Urothelium cell line (cell line): ENCODE results near the gene PANX2.
"Not testable (repeated sequence)": the region's sequence is repeated elsewhere in the genome, so short reads cannot be mapped to it uniquely, and the experiment has no call there.

Experiments used
- DNase-seq: peaks from one replicate; pipeline ENCODE4 v3.0.0; 2011; ENCODE audit warnings: low spot score, mixed read lengths
- FAIRE-seq: peaks from 2 replicates; lab custom pipeline; 2011; peaks lifted over from hg19 to GRCh38; lab: Jason Lieb, UNC

The PANX2 gene

GRCh38 chr22:50146439-50147238, 23.9 kb upstream of the PANX2 start:
- FAIRE-seq (peak; percentile 75), DNase-seq (no peak)

DNA sequence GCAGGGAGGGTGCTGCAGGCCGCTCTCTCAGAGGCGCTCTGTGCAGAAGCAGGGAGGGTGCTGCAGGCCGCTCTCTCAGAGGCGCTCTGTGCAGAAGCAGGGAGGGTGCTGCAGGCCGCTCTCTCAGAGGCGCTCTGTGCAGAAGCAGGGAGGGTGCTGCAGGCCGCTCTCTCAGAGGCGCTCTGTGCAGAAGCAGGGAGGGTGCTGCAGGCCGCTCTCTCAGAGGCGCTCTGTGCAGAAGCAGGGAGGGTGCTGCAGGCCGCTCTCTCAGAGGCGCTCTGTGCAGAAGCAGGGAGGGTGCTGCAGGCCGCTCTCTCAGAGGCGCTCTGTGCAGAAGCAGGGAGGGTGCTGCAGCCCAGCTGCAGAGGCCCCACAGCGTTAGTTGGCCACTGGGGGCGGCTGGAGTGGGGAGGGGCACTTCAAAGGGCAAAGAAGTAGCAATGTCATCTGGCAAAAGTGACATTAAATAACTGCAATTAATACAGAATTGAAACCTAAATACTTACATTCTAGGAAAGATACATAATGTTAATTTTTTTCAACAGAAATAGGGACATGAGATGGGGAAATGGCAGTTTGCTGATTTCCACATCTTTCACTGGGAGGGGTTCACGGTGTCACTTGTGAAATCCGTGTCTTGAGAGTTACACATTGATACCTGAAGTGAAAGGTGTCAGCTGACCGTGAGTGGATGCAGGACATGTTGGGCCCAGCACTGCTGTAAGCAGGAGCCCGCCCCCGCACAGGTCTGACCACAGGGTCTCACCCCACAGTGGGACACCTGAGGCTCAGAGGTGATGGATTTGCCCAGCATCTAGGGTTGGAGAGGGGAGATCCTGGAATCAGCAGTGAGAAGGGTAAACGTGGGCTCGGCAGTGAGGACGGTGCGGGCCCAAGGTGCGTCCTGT, 23.0 kb upstream of the PANX2 start:
- FAIRE-seq, DNase-seq: not testable (repeated sequence)

GRCh38 chr22:50148166-50148500, 22.4 kb upstream of the PANX2 start:
- no peak for DNase-seq

DNA sequence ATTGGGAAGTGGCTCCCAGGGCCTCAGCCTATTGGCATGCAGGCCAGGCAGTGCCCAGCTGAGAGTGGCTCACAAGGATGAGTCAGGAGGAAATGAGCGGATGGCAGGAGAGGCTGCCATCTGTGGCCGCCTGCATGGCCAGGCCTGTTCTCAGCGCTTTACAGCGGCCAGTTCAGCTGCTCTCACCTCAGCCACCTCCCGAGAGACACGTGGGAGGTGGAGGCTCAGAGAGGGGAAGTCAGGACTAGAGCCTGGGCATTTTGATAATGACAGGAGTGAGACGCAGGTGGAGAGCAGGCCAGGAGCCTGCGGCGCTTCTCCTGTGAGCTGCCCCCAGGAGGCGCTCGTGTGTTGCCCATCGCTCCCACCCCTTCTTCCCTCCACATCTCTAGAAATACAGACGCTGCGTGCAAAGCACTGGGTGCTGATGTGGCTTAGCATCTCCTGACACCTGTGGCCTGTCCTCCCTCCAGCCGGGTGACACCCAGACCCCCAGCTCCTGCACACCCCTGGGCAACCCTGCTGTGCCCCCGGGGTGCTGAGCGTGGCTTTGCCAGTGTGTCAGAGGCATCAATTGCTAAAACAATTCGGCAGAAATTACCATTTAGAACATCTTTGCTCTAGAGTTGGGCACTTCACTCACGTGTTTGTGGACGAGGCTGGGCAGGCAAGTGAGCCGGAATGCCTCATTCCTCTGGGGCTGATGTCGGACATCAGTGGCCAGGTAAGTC, 21.4 kb upstream of the PANX2 start:
- DNase-seq, result peak; percentile 82
- FAIRE-seq, result peak; percentile 87

More at GRCh38 chr22:50148166-50148500, 22.4 kb upstream of the PANX2 start:
- FAIRE-seq, result no peak

DNA sequence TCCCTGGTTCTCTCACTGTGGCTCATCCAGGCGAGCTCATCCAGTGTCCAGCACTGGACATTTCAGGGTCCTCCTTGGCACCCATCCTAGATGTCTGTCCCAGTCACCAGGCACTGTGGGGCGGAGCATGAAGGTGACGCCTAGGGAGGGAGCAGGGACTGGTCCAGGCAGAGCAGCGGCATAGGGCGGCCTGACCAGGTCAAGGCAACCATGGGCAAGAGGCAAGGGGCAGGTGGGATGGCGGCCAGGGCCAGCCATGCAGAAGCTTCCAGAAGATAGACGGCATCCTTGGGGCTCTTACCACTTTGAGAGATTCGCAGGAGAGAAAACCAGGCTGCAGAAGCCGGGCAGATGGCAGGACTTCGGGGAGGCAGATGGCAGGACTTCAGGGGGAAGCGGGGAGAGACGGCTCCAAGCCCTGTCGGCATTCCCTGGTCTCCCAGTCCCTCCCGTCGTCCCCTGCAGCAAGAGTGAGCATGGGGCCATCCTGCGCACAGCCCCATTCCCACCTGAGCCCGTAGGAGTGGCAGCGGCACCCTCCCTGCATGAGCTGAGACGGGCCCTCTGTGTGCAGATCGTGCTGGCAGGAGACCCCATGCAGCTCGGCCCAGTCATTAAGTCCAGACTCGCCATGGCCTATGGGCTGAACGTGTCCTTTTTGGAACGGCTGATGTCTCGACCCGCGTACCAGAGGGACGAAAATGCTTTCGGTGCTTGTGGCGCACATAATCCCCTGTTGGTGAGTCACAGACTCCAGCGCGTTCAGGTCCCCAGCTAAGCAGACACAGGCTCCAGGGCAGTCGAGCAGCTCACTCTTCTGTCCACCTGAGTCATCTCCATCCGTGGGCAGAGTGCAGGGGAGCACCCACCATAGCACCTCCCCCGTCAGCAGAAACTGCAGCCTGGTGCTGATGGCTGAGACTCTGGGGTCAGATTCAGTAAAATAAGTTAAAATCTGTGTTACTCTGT, 20.1 kb upstream of the PANX2 start:
- FAIRE-seq (no peak), DNase-seq (no peak)

DNA sequence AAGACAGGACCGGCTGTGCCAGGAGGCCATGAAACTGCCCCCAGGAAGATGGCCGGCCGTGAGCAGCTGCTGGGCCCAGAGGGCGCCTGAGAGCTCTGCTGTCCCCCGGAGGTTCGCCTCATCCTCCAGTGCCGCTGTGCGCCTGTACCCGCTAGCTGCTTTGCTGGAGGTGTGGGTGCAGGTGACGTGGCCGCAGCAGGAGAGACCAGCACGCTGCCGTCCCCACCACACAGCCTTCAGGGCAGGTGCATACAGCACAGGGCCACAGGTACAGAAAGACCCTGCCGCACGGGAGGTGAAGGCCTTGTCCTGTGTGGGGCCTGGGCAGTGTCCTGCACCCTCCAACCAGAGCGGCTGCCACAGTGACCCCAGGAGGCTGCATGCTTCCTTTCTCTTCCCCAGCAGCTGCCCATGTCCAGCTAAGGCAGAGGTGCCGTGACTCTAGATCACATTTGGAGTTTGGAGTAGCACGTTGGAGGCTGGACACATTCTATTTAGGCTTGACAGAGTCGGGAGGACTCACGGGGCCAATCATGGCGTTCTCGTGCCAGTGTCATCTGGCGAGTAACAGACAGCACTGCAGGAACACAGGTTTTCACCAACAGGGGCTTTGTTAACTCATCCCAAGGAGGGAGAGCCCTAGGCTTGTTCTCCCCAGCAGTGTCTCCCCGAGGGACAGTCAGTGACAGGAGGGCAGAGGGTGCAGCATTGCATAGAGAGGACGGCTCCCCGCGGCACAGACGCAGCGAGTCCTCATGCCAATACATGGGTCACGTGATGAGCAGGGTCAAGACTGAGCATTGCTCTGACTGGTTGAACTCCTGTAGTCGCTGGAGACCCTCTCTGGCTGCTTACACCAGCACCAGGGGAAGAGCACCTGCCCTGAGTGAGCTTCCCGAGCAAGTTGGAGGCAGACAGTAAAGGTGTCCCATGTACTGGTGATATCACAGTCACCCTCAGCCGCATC, 18.7 kb upstream of the PANX2 start:
- DNase-seq (no peak), FAIRE-seq (peak; percentile 74)

GRCh38 chr22:50153056-50153755, 17.3 kb upstream of the PANX2 start:
- DNase-seq, result no peak
- no peak for FAIRE-seq

DNA sequence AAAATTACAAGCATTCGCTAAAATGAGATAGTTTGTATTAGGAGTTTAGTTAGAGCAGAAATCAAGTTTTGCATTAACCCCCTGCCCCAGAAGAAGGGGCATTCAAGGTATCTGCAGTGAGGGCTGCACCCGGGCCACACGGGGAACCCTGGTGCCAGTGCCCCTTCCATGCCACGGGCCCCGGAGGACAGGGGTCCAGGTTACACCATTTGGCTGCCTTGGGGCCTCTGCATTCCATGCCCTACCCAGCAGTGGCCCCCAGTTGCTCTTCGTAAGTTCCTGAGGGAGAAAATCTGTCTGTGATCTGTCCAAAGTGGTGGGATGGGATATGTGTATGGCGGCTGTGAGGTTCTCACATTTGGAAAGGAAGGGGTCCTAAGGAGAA, 16.8 kb upstream of the PANX2 start:
- FAIRE-seq (no peak), DNase-seq (no peak)

DNA sequence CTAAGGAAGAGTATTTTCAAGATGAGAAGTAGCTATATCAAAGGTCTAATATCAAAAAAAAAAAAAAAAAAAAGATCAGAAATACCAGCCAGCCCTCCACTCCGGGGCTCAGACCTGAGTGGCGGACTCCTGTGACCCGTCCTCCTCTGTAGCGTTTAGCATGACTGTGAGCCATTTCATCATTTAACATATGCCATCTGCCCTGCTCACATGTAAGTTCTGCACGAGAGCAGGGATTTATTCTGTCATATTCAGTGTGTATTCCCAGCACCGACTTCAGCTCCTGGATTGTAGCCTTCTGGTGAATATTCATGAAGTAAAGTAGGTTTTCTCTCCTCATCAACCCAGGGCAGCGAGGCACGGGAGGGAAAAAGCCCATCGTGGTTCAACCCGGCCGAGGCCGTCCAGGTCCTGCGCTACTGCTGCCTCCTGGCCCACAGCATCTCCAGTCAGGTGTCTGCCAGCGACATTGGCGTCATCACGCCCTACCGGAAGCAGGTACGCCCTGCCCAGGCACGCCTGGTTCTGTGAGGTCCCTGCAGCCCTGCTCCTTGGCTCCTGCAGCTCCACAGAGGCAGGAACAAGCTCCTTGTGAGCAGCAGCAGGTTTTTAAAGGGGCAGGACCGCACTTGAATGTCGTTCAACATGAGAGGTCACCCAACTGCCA, 12.7 kb upstream of the PANX2 start:
- no peak for DNase-seq
- peak; percentile 67 for FAIRE-seq

- DNase-seq, result no peak
- FAIRE-seq, result no peak
These were observed 9.6 kb upstream of the PANX2 start for GRCh38 chr22:50160947-50161346.

GRCh38 chr22:50161508-50162390, 8.8 kb upstream of the PANX2 start:
- FAIRE-seq, result no peak
- no peak for DNase-seq

- no peak for FAIRE-seq
- DNase-seq, result no peak
These were observed 8.1 kb upstream of the PANX2 start for GRCh38 chr22:50162391-50162956.

DNA sequence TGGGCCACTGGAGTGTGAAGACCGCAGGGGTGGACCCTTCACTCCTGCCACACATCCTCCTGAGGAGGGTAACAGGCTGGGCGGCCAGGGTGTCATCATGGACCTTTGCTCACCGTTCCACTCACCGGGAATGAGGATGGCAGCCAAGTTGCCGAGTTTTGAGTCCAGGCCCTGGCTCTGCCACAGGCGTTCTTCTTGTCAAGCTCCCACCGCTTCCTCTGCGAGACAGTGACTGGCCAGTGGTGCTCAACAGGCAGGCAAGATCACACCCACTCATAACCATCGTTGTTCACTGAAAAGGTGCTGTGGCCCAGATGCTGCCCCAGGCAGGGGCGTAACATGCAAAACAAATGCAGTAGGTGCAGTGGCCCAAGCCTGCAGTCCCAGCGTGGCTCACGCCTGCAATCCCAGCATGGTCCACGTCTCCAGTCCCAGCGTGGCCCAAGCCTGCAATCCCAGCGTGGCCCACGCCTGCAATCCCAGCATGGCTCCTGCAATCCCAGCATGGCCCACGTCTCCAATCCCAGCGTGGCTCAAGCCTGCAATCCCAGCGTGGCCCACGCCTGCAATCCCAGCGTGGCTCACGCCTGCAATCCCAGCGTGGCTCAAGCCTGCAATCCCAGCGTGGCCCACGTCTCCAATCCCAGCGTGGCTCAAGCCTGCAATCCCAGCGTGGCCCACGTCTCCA, 5.0 kb upstream of the PANX2 start:
- DNase-seq (no peak), FAIRE-seq (no peak)

- no peak for DNase-seq
- no peak for FAIRE-seq
These were observed 2.6 kb upstream of the PANX2 start for GRCh38 chr22:50167689-50168489.
